Spleen (tissue), 11 donors: Measurements from ENCODE around the gene PHC2. TPM values are rescaled to one million over a fixed set of nuclear protein-coding genes. Genes with fewer than 3 reads are reported as not detected.
A peak's percentile ranks its signal among the peaks of the same experiment; 100 is the strongest.

Experiments
- DNase-seq: peaks from one replicate; pipeline ENCODE4 v3.0.0-alpha.2; 2020
- H3K27ac ChIP-seq, 8 donors: fragments of 200-600 bp; sonication (generic) in 7 of 8; 1 replicate in 4 of 8; 2 replicates in 4 of 8; pipeline versions ENCODE4 v1.5.0 to v1.8.0; 2016 to 2021; ENCODE audit warnings: inconsistent platforms in 4 of 8, mild to moderate bottlenecking in 4 of 8, moderate library complexity in 1 of 8
- H3K27me3 ChIP-seq, 7 donors: fragments of 200-600 bp; sonication (generic) in 6 of 7; replicated peaks in 1 of 7; 1 replicate in 4 of 7; 2 replicates in 3 of 7; pipeline versions ENCODE4 v1.5.0 to v1.8.0; 2016 to 2021; ENCODE audit warnings: inconsistent platforms in 3 of 7, mild to moderate bottlenecking in 1 of 7
- H3K36me3 ChIP-seq, 6 donors: fragments of 200-600 bp; sonication (generic) in 5 of 6; 1 replicate in 4 of 6; 2 replicates in 2 of 6; pipeline versions ENCODE4 v1.5.0 to v1.8.0; 2016 to 2021; ENCODE audit warnings: inconsistent platforms in 2 of 6
- H3K4me1 ChIP-seq, 6 donors: fragments of 200-600 bp; sonication (generic) in 5 of 6; 1 replicate in 3 of 6; 2 replicates in 3 of 6; pipeline versions ENCODE4 v1.5.0 to v1.8.0; 2016 to 2021; ENCODE audit warnings: inconsistent platforms in 3 of 6
- H3K4me3 ChIP-seq, 8 donors: fragments of 200-600 bp; sonication (generic) in 7 of 8; 1 replicate in 4 of 8; 2 replicates in 4 of 8; pipeline versions ENCODE4 v1.5.0 to v1.8.0; 2016 to 2021; ENCODE audit warnings: inconsistent platforms in 4 of 8, mild to moderate bottlenecking in 4 of 8, moderate library complexity in 2 of 8
- H3K9me3 ChIP-seq, 8 donors: fragments of 200-600 bp; sonication (generic) in 7 of 8; 1 replicate in 4 of 8; 2 replicates in 4 of 8; pipeline versions ENCODE4 v1.5.0 to v1.8.0; 2016 to 2021; ENCODE audit warnings: inconsistent platforms in 4 of 8
- CTCF ChIP-seq, 11 experiments: fragments of 200-600 bp in 7 of 11; fragments of 450-650 bp in 4 of 11; sonication (generic) in 4 of 11; IDR thresholded peaks in 8 of 11; conservative IDR thresholded peaks in 3 of 11; 1 replicate in 7 of 11; 2 replicates in 4 of 11; pipeline versions ENCODE4 v1.4.0 to v1.8.0; 2016 to 2021; ENCODE audit warnings: antibody characterized with exemption in 11 of 11, inconsistent platforms in 4 of 11, mild to moderate bottlenecking in 1 of 11
- POLR2A ChIP-seq, 3 donors: fragments of 450-650 bp; IDR thresholded peaks; one replicate each; pipeline ENCODE4 v1.5.1; 2017; ENCODE audit warnings: antibody characterized with exemption in 3 of 3, mild to moderate bottlenecking in 1 of 3
- POLR2AphosphoS5 ChIP-seq, 3 donors: sonication (generic); formaldehyde crosslinking; IDR thresholded peaks; one replicate each; pipeline ENCODE4 v1.5.1; 2017; ENCODE audit warnings: antibody characterized with exemption in 3 of 3
- WGBS, 5 donors: extraction: QIAGEN DNeasy Blood & Tissue Kit in 3 of 5; methylation state at CpG; one replicate each; pipeline versions ENCODE4 v1.1.5 to v1.1.7; 2013 to 2018; 5-methylcytosine and 5-hydroxymethylcytosine counted together
- intact Hi-C: fragments of 100-400 bp; cut with DNase I; formaldehyde crosslinking; loops from one replicate; pipeline ENCODE4 v1.15.0; 2023; ENCODE audit warnings: low total_unique reads
- polyA plus RNA-seq, 3 donors: library from polyadenylated mRNA; stranded (reverse); fragments of 200-250 nt; gene quantifications; one replicate each; pipeline ENCODE4 v1.2.1, GENCODE V29; 2013
- total RNA-seq, 7 donors: library from RNA; depleted of rRNA in 3 of 7; stranded (reverse); fragments of >200 nt in 3 of 7; fragmentation: NEBNext Ultra II Directional in 4 of 7; extraction: Animal tissue kit (Norgen Biotek cat#: 25700) in 4 of 7; gene quantifications; one replicate each; pipeline versions ENCODE4 v1.1.0 to v1.2.1, GENCODE V29; 2016 to 2021
- donor health status: healthy with polysubstance abuse.
- donor health status: DM: no; HTN: no; CAD: no; lungs with moderate emphysema.
- donor health status: DM: no; HTN: no; CAD: no.
- donor health status: Bipolar disorder and iron deficiency.
- donor health status: healthy.
- donor health status: DM: no; HTN: no; CAD: no.
- donor health status: DM: yes; HTN: yes; CAD: no.

Gene PHC2
- total and polyA plus RNA-seq, 10 donors: 51.1 to 272 (median 136) TPM

- intact Hi-C loops: no loop called here
- Histone ChIP-seq H3K27ac (no peak overlapping the region), H3K27me3 (no peaks in the 10 kb centered on the region), H3K9me3 (no peaks in the 10 kb centered on the region), H3K4me3 (no peak overlapping the region), H3K36me3 (peaks cover 0 to 61% (median 40%) of the 10 kb centered on the region in 6 donors), H3K4me1 (peaks cover 2 to 31% (median 19%) of the 10 kb centered on the region in 6 donors)
- WGBS, 5 donors: 83 to 93% (median 89%) methylated on average over 24 to 30 of the region's 30 CpGs
- TF ChIP-seq CTCF (IDR thresholded peaks at IDR 0.05 in 8 of 11, conservative IDR thresholded peaks at IDR 0.05 in 3 of 11) (no peak), POLR2A (IDR thresholded peaks at IDR 0.05) (no peak), POLR2AphosphoS5 (IDR thresholded peaks at IDR 0.05) (no peak)
- DNase-seq: no peak
Observed at GRCh38 chr1:33276573-33277298, 154.2 kb downstream of the PHC2 start.

GRCh38 chr1:33275706-33276572, 155.0 kb downstream of the PHC2 start:
- WGBS, 5 donors: 96 to 98% (median 97%) methylated on average over 22 to 45 of the region's 45 CpGs
- intact Hi-C loops: no loop called here
- Histone ChIP-seq H3K27ac (peak overlapping the region in 1 of 8 donors; percentile 0), H3K4me3 (no peak overlapping the region), H3K9me3 (no peaks in the 10 kb centered on the region), H3K4me1 (peaks cover 3 to 39% (median 21%) of the 10 kb centered on the region in 6 donors), H3K36me3 (peaks cover 0 to 61% (median 33%) of the 10 kb centered on the region in 6 donors), H3K27me3 (no peaks in the 10 kb centered on the region)
- peak in 2 of 3 donors; percentile 15 to 26 for TF ChIP-seq POLR2AphosphoS5 (IDR thresholded peaks at IDR 0.05)
- no peak for TF ChIP-seq POLR2A (IDR thresholded peaks at IDR 0.05)
- no peak for DNase-seq

GRCh38 chr1:33275195-33275594, 155.7 kb downstream of the PHC2 start:
- Histone ChIP-seq H3K4me3 (no peak overlapping the region), H3K9me3 (no peaks in the 10 kb centered on the region), H3K36me3 (peaks cover 0 to 61% (median 27%) of the 10 kb centered on the region in 6 donors), H3K27ac (peak overlapping the region in 1 of 8 donors; percentile 0), H3K27me3 (no peaks in the 10 kb centered on the region), H3K4me1 (peaks cover 3 to 43% (median 21%) of the 10 kb centered on the region in 6 donors)
- TF ChIP-seq POLR2A (IDR thresholded peaks at IDR 0.05) (no peak), CTCF (IDR thresholded peaks at IDR 0.05 in 8 of 11, conservative IDR thresholded peaks at IDR 0.05 in 3 of 11) (no peak), POLR2AphosphoS5 (IDR thresholded peaks at IDR 0.05) (no peak)
- intact Hi-C loops: no loop called here
- 74 to 85% (median 83%) methylated on average over 6 of the region's 6 CpGs for WGBS, 5 donors
- DNase-seq: no peak

- Histone ChIP-seq H3K27me3 (no peaks in the 10 kb centered on the region), H3K36me3 (peaks cover 0 to 62% (median 23%) of the 10 kb centered on the region in 6 donors), H3K4me3 (no peak overlapping the region), H3K27ac (peak overlapping the region in 4 of 8 donors; percentile 15 to 81 (median 64)), H3K4me1 (peaks cover 3 to 43% (median 21%) of the 10 kb centered on the region in 6 donors), H3K9me3 (no peaks in the 10 kb centered on the region)
- WGBS, 5 donors: 75 to 96% (median 88%) methylated on average over 1 of the region's 1 CpG
- TF ChIP-seq CTCF (IDR thresholded peaks at IDR 0.05 in 8 of 11, conservative IDR thresholded peaks at IDR 0.05 in 3 of 11): no peak
- TF ChIP-seq POLR2A (IDR thresholded peaks at IDR 0.05): no peak
- no peak for TF ChIP-seq POLR2AphosphoS5 (IDR thresholded peaks at IDR 0.05)
- DNase-seq: no peak
- intact Hi-C loops: no loop called here
Observed at GRCh38 chr1:33274446-33274845, 156.4 kb downstream of the PHC2 start.
